ENCODE results near the gene INPP5A.

GRCh38 chr10:132749371-132749795, 211.8 kb downstream of the INPP5A start:
- TF ChIP-seq CTCF (conservative IDR thresholded peaks at IDR 0.05; ENCODE audit: low read length) (no peak), EZH2phosphoT487 (IDR thresholded peaks at IDR 0.05; ENCODE audit: borderline replicate concordance) (no peak)

Measured in Loucy (cell line).